HEK293 (cell line): Measurements from ENCODE around the gene SLC10A6.

ENCODE experiments used
- CTCF ChIA-PET: fragments of 350-600 bp; formaldehyde crosslinking; extraction: SDS; loops from one replicate; lab custom pipeline; 2021; ENCODE audit warnings: antibody characterized with exemption; lab: Yijun Ruan, JAX
- POLR2A ChIA-PET: fragments of 300-600 bp; formaldehyde crosslinking; extraction: SDS; loops from one replicate; lab custom pipeline; 2020; ENCODE audit warnings: antibody characterized with exemption, inconsistent platforms; lab: Yijun Ruan, JAX
- H3K27ac ChIP-seq: fragments of 200-500 bp; sonication (Bioruptor generic); 2 replicates; pipeline ENCODE4 v1.5.1; 2014; ENCODE audit warnings: low read depth, low read length, control low read depth, inconsistent platforms; ENCODE audit errors: extremely low read depth
- H3K36me3 ChIP-seq, 2 experiments: fragments of 200-500 bp in 1 of 2; sonication (Bioruptor generic) in 1 of 2; 1 replicate in 1 of 2; 2 replicates in 1 of 2; pipeline ENCODE4 v1.5.1; 2014 to 2017; ENCODE audit warnings: inconsistent platforms in 2 of 2, low read length in 2 of 2; ENCODE audit not compliant: control insufficient read depth in 2 of 2, insufficient read depth in 1 of 2
- H3K4me1 ChIP-seq: fragments of 200-500 bp; sonication (Bioruptor generic); 2 replicates; pipeline ENCODE4 v1.5.1; 2014; ENCODE audit warnings: mild to moderate bottlenecking, low read length, inconsistent platforms; ENCODE audit not compliant: control insufficient read depth, insufficient read depth
- H3K4me3 ChIP-seq: 2 replicates; pipeline ENCODE4 v1.5.1; 2011; ENCODE audit warnings: low read depth, mild to moderate bottlenecking, control low read depth, low read length, moderate library complexity
- H3K9me3 ChIP-seq: fragments of 200-500 bp; sonication (Bioruptor generic); 2 replicates; pipeline ENCODE4 v1.5.1; 2014; ENCODE audit warnings: low read depth, low read length, inconsistent platforms; ENCODE audit not compliant: control insufficient read depth, insufficient read depth
- EGR2 ChIP-seq: fragments of 450-650 bp; formaldehyde crosslinking; IDR thresholded peaks from 2 replicates; pipeline ENCODE4 v1.5.1; 2016; ENCODE audit warnings: low read depth, missing biosample characterization, missing genetic modification characterization
- ELK4 ChIP-seq: IDR thresholded peaks from 2 replicates; pipeline ENCODE4 v1.6.1; 2011; ENCODE audit warnings: mild to moderate bottlenecking, low read depth, low read length, borderline replicate concordance
- GLIS1 ChIP-seq: fragments of 450-650 bp; formaldehyde crosslinking; IDR thresholded peaks from 2 replicates; pipeline ENCODE4 v1.5.1; 2016; ENCODE audit warnings: missing biosample characterization, missing genetic modification characterization
- HOXA7 ChIP-seq: sonication (generic); formaldehyde crosslinking; IDR thresholded peaks from 2 replicates; pipeline ENCODE4 v1.8.1; 2022; ENCODE audit warnings: missing genetic modification reagents, borderline replicate concordance
- IKZF3 ChIP-seq: fragments of 450-650 bp; IDR thresholded peaks from 2 replicates; pipeline ENCODE4 v1.5.0; 2018; ENCODE audit warnings: missing biosample characterization, mild to moderate bottlenecking, missing genetic modification characterization, moderate library complexity
- KLF10 ChIP-seq: fragments of 450-650 bp; IDR thresholded peaks from 2 replicates; pipeline ENCODE4 v1.5.1; 2018; ENCODE audit warnings: missing biosample characterization, mild to moderate bottlenecking, missing genetic modification characterization
- KLF17 ChIP-seq: fragments of 450-650 bp; formaldehyde crosslinking; IDR thresholded peaks from 2 replicates; pipeline ENCODE4 v1.5.1; 2016; ENCODE audit warnings: missing biosample characterization, missing genetic modification characterization
- ZFP3 ChIP-seq: fragments of 450-650 bp; formaldehyde crosslinking; IDR thresholded peaks from 2 replicates; pipeline ENCODE4 v1.5.1; 2016; ENCODE audit warnings: low read depth, missing biosample characterization, missing genetic modification characterization
- ZIC2 ChIP-seq: fragments of 450-650 bp; formaldehyde crosslinking; IDR thresholded peaks from 2 replicates; pipeline ENCODE4 v1.5.1; 2016; ENCODE audit warnings: missing biosample characterization, missing genetic modification characterization
- ZNF121 ChIP-seq: fragments of 450-650 bp; formaldehyde crosslinking; IDR thresholded peaks from 2 replicates; pipeline ENCODE4 v1.5.1; 2016; ENCODE audit warnings: missing biosample characterization, missing genetic modification characterization
- ZNF26 ChIP-seq: fragments of 450-650 bp; formaldehyde crosslinking; IDR thresholded peaks from 2 replicates; pipeline ENCODE4 v1.5.1; 2016; ENCODE audit warnings: missing biosample characterization, missing genetic modification characterization
- ZNF341 ChIP-seq: fragments of 450-650 bp; formaldehyde crosslinking; IDR thresholded peaks from 2 replicates; pipeline ENCODE4; 2016; ENCODE audit warnings: low read depth, missing biosample characterization, missing genetic modification characterization
- ZNF488 ChIP-seq: fragments of 450-650 bp; formaldehyde crosslinking; IDR thresholded peaks from 2 replicates; pipeline ENCODE4 v1.5.1; 2016; ENCODE audit warnings: missing biosample characterization, missing genetic modification characterization
- ZNF548 ChIP-seq: fragments of 450-650 bp; formaldehyde crosslinking; IDR thresholded peaks from 2 replicates; pipeline ENCODE4 v1.5.1; 2016; ENCODE audit warnings: missing biosample characterization, missing genetic modification characterization
- ZNF629 ChIP-seq: fragments of 450-650 bp; formaldehyde crosslinking; IDR thresholded peaks from 2 replicates; pipeline ENCODE4 v1.5.1; 2017; ENCODE audit warnings: missing biosample characterization, missing genetic modification characterization
- ZNF791 ChIP-seq: fragments of 450-650 bp; formaldehyde crosslinking; IDR thresholded peaks from 2 replicates; pipeline ENCODE4 v1.5.1; 2016; ENCODE audit warnings: missing biosample characterization, missing genetic modification characterization

The SLC10A6 gene

GRCh38 chr4:86870442-86871069, 21.4 kb upstream of the SLC10A6 start (continued):
- no peak for TF ChIP-seq ZIC2 (tag by site-specific recombination)
- TF ChIP-seq GLIS1 (tag by site-specific recombination), result no peak

GRCh38 chr4:86857341-86858052, 8.3 kb upstream of the SLC10A6 start:
- no peak overlapping the region for H3K27ac ChIP-seq
- no peak overlapping the region for H3K4me3 ChIP-seq
- TF ChIP-seq ZNF548 (no peak), KLF17 (tag by site-specific recombination) (no peak), ZNF791 (tag by site-specific recombination) (no peak), ELK4 (no peak), HOXA7 (CRISPR knock-in tag) (no peak), EGR2 (tag by site-specific recombination) (no peak), ZNF341 (tag by site-specific recombination) (no peak), ZFP3 (tag by site-specific recombination) (no peak), KLF10 (no peak), ZNF121 (no peak), ZNF26 (tag by site-specific recombination) (no peak)
- POLR2A ChIA-PET, result no interaction called here
- no peaks in the 10 kb centered on the region for H3K9me3 ChIP-seq
- H3K36me3 ChIP-seq, result no peaks in the 10 kb centered on the region
- CTCF ChIA-PET, result interaction anchor here (0.6 to 0.7 kb wide), 2 partner anchors 21 to 360 kb away, joined by 3 to 4 read pairs; no protein-coding TSS in a partner anchor
- H3K4me1 ChIP-seq, result no peaks in the 10 kb centered on the region

GRCh38 chr4:86856896-86857295, 7.7 kb upstream of the SLC10A6 start:
- Histone ChIP-seq H3K4me3 (no peak overlapping the region), H3K27ac (no peak overlapping the region), H3K36me3 (no peaks in the 10 kb centered on the region), H3K4me1 (no peaks in the 10 kb centered on the region), H3K9me3 (no peaks in the 10 kb centered on the region)
- no peak for TF ChIP-seq IKZF3
- TF ChIP-seq ZNF488 (tag by site-specific recombination), result no peak
- TF ChIP-seq ZNF629 (tag by site-specific recombination), result no peak
- ChIA-PET CTCF (interaction anchor here (0.7 kb wide), 1 partner anchor 359 kb away, joined by 3 read pairs; no protein-coding TSS in a partner anchor), POLR2A (no interaction called here)
